Measurements from ENCODE around the gene PLCB1.
"Not testable (repeated sequence)": the region's sequence is repeated elsewhere in the genome, so short reads cannot be mapped to it uniquely, and the experiment has no call there.

The PLCB1 gene

DNA sequence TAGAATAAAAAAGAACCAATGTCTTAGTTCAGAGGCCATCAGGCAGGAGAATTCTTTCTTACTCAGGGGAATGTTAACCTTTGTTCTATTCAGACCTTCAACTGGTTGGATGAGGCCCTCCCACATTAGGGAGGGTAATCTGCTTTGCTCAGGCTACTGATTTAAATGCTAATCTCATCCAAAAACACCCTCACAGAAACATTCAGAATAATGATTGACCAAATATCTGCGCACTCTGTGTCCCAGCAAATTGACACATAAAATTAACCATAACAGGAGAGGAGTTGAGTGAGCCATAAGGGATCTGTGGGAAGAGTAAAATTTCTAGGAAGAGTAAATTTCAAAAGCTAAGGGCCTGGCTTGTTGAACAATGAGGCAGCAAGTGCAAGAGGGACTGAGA lies 702.8 kb downstream of the PLCB1 start:
- DNase-seq (ENCODE audit: low read depth in 2 of 2): no peak

- no peak for DNase-seq (ENCODE audit: low read depth in 2 of 2)
Observed at GRCh38 chr20:8837396-8837795, 705.3 kb downstream of the PLCB1 start.

GRCh38 chr20:8842525-8842924 lies 710.5 kb downstream of the PLCB1 start:
- DNase-seq (ENCODE audit: low read depth in 2 of 2): no peak

DNA sequence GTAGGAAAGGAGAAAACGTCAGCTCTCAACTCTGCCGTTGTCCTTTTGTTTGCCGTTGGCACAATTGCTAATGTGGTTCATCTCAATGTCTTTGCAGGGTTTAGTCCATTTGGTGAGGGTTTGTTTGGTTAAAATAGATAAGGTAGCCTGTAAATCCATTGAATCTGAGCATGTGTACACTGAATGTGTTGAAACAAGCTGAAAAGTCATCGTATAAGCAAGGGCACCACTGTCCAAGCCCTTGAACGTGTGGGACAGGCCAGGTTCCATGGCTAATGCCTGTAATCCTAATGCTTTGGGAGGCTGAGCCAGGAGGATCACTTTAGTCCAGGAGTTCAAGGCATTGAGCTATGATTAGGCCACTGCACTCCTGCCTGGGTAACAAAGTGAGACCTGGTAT lies 712.1 kb downstream of the PLCB1 start:
- no peak for DNase-seq (ENCODE audit: low read depth in 2 of 2)

DNA sequence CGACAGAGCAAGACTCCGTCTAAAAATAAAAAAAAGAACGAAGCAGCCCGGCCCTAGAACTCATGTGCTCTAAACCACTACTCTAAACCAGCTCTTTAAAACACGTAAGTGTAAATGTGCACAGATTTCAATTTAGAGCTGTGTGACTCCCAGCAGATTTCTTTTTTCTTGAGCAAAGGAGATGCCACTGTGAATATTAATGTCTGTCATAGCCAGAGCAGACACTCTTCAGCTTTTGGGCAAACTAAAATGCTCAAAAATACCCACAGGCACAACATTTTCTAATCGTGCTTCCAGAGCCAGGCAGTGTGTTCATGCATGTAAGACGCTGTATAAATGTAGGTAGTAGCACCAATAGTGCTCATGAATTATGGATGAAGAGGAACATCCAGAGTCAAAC lies 717.9 kb downstream of the PLCB1 start:
- DNase-seq (ENCODE audit: low read depth in 2 of 2): no peak

- DNase-seq (ENCODE audit: low read depth in 2 of 2): no peak
Observed at GRCh38 chr20:8851446-8851845, 719.4 kb downstream of the PLCB1 start.

DNA sequence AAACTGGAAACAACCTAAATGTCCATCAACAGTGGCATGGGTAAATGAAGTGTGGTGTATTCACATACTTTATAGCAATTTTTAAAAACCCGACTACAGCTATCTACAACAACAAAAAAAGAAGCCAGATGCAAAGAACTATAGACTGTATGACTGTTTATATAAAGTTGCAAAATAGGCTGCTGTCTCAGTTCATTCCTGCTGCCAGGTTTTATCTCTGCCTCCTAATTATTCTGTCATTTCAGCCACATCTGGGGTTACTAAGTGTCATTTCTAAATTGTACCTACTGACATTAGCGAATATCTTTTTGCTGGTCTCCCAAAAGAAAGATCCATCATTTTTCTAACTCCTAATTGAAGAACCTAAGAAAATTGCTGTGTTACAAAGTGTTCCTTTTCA lies 719.9 kb downstream of the PLCB1 start:
- DNase-seq (ENCODE audit: low read depth in 2 of 2): not testable (repeated sequence)

DNA sequence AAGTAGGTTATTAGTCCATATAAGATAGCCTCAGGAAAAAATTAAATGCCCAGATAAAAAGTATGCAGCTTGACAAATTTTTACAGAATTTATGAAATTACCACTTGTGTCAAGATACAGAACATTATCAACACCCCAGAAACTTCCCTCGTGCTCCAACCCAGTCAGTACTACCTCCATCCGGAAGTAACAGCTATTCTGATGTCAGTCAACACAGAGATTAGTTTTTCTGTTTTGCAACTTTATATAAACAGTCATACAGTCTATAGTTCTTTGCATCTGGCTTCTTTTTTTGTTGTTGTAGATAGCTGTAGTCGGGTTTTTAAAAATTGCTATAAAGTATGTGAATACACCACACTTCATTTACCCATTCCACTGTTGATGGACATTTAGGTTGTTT lies 721.1 kb downstream of the PLCB1 start:
- DNase-seq (ENCODE audit: low read depth in 2 of 2): not testable (repeated sequence)

GRCh38 chr20:8853805-8854338 lies 721.8 kb downstream of the PLCB1 start:
- no peak for DNase-seq (ENCODE audit: low read depth in 2 of 2)

DNA sequence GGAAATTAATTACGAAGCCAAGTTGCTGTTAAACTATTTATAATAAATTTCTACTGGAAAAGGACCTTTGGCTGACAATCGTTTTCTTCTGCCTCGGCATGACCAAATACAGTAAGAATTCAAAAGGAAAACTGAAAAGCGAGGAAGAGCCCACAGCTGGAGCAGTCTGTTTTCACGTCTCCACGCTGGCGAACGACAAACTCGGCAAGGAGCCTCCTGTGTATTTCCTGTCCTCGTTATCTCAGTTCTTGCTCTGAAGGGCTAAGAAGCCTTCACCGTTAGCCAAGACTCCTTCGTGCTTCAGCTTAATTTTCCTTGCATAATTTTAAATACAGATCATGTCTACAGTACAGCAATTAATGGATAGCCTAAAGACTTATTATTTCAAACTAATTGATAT lies 722.5 kb downstream of the PLCB1 start:
- no peak for DNase-seq (ENCODE audit: low read depth in 2 of 2)

DNA sequence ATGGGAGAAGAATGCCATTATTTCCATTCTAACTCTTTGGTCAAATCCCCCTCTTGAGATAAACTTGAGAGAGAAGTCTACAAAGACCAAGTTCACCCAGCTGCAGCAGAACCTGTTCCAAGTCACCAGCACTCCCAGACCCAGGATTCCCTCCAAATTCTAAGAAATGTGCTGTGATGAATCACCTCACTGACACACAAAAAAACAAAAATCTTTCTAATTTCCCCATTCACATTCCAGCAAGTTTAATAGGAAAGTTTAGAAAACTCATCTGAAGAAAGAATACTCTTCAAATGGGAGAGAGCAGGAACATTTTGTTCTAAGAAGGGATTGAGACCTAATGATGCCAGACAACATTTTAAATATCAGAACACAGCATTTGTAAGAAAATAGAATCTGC lies 723.2 kb downstream of the PLCB1 start:
- DNase-seq (ENCODE audit: low read depth in 2 of 2): no peak

DNA sequence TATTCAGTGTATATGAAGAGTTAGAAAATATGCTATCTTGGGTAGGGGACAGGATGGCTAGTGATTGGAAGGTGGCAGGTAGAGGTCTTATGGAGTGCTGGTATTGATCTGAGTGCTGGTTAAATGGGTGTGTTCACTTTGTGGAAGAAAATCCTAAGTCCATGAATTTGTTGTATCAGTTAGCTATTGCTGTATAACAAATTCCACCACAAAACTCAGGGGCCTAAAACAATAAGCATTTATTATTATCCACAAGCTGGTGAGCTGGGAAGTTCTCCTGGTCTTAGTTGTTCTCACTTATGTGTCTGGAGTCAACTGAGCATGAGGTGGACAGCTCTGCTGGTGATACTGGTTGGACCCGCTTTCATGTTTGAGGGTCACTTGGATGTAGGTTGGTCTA lies 724.6 kb downstream of the PLCB1 start:
- no peak for DNase-seq (ENCODE audit: low read depth in 2 of 2)

DNA sequence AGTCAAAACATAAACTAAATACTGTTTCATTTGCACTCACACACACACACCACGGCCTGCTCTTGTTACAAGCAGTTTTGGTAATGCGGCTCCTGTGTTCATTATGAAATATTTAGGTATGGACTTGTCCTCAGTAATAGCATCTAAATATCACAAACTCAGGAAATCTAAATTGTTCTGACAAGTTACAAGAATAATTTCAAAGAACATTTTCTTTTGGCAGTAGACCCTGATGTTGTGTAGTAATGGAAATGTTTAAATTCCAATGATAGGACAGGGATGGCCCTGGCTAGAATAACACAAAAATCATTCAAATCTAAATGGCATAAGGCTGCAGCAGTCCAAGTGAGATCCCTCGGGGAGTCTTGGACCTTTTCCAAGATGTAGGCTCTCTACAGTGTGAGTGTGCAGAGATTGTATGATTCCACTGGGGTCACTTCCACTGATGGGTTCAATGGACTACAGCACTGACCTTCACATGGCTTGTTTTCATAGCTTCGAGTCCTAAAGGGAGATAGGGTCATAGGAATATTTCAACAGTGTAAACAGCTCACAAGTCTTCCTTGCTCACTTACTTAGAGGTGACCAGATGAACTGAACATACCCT lies 726.2 kb downstream of the PLCB1 start:
- DNase-seq (ENCODE audit: low read depth in 2 of 2): no peak

DNA sequence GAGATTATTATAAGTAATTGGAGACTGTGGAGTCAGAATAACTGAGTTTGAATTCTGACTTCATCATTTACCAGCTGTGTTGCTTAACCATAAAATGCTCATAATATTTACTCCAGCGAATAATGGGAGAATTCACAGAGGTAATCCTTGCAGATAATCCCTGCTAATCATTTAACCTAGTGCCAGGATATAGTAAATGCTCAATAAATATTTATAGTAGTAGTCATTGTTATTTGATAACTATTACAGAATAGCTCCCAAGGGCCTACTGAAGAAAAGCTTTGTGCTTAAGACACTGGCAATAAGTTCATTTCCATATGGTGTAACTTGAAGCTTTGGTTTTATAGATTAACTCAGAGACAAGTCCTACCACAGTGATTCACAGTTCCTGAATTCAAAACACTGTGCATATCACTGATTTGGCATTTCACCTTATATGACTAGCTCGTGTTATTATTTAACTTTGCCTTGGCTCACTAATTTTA lies 728.0 kb downstream of the PLCB1 start:
- DNase-seq (ENCODE audit: low read depth in 2 of 2): no peak

- DNase-seq (ENCODE audit: low read depth in 2 of 2): no peak
Observed at GRCh38 chr20:8862092-8862491, 730.0 kb downstream of the PLCB1 start.

- DNase-seq (ENCODE audit: low read depth in 2 of 2): no peak
Observed at GRCh38 chr20:8865636-8866035, 733.6 kb downstream of the PLCB1 start.

DNA sequence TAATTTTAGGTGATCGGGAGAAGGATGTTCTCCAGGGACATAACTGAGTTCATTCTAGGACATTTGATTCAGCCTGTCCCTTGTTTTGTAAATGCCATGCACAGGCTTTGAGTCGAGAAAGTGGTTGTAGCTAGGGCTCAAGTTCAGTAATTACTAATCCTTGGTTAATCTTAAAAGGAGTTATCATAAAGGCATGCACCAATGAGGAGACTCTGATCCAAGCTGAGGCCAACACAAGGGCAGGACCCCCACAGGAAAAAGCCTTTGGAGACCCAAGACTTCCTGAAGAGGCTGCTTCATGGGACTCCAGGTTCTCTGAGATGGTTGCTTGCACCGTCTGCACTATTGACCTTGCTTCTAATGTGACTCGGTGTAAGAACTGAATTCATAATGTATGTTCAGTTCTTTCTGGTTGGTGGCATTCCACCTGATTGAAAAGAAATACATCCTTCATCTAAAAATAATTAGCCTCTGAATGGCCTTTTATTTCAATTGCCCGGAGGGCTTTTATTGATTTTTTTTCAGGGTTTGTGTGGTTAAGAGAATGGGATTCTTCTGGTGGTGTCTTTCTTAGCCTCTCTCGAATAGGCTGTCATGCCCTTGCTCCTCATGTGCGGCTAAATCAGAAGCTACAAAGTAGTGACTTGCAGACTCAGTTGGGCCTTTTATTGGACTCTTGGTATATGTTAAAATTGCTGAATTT lies 735.1 kb downstream of the PLCB1 start:
- DNase-seq (ENCODE audit: low read depth in 2 of 2): no peak

DNA sequence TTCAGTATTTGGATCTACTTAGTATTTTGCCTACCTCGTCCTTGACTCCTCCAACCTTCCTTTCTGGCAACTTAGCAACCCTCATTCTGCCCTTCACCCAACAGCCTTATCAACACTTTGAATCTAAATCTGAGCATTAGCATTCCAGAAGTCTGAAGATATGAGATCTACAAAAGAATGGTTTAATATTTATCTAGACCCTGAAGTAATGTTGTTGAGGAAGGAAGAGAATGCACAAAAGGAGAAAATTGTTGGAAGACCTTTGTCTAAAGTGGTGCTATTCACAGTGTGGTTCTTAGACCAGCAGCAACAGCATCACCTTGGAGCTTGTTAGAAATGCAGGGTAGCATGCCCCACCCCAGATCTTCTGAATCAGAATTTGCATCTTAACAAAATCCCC lies 738.6 kb downstream of the PLCB1 start:
- DNase-seq (ENCODE audit: low read depth in 2 of 2): no peak

GRCh38 chr20:8874437-8874836 lies 742.4 kb downstream of the PLCB1 start:
- no peak for DNase-seq (ENCODE audit: low read depth in 2 of 2)

DNA sequence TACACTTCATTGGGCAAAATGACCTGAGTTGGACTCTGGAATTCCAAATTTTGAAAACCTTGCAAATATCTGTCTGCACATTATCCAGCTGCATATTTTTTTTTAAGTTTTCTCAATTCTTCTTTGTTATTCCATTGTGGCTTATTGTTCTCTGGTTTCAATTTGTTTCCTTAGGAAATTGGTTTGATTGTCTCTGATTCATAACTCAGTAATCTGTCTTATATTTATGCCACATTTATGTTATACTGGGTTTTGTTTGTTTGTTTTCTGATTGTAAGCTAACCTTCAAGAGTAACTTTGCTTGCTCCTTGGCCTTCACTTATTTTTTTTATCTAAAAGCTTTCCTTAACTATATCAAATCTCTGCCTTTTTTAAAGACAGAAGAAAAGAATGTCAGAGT lies 743.5 kb downstream of the PLCB1 start:
- no peak for DNase-seq (ENCODE audit: low read depth in 2 of 2)

GRCh38 chr20:8876366-8876765 lies 744.3 kb downstream of the PLCB1 start:
- DNase-seq (ENCODE audit: low read depth in 2 of 2): no peak

DNA sequence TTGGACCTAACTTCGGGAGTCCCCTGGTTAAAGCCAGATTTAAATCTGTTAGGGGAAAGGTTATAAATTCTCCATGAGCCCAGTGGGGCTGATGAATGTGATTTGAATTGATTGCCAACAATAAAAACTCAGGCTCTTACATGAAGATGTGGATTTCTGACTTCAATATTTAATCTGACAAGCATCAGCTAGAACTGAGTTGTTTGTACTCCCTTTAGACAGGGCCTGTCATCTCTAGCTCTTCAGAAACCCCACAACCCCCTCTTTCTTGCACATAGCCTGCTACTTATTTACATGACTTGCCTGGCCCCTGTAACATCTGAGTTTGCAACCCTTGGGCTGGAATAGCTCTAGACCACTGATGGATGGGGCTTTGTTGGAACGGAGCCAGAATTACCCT lies 745.2 kb downstream of the PLCB1 start:
- no peak for DNase-seq (ENCODE audit: low read depth in 2 of 2)

GRCh38 chr20:8879669-8880068 lies 747.6 kb downstream of the PLCB1 start:
- no peak for DNase-seq (ENCODE audit: low read depth in 2 of 2)

Measured in stimulated activated CD8-positive, alpha-beta memory T cell treated with anti-CD3 and anti-CD28 coated beads, Interleukin-2, amount 100 ng/mL, for 48 hours (primary cell).